ENCODE measurements around the gene WDFY3.

The WDFY3 gene

GRCh38 chr4:84901740-84902281 lies 64.7 kb downstream of the WDFY3 start:
- DNase-seq: no peak

- DNase-seq: no peak
Observed at GRCh38 chr4:84901173-84901572, 65.3 kb downstream of the WDFY3 start.

DNA sequence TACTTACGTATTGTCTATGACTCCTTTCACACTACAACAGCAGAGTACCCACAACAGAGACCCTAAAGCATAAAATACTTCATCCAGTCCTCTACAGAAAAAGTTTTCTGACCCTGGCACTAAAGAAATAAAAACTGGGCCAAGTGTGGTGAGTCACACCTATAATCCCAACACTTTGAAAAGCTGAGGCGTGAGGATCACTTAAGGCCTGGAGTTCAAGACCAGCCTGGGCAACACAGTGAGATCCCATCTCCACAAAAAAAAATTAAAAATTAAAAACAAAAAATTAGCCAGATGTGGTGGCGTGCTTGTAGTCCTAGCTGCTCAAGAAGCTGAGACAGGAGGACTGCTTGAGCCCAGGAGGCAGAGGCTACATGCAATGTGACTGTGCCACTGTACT lies 66.9 kb downstream of the WDFY3 start:
- no peak for DNase-seq

GRCh38 chr4:84897516-84897915 lies 69.0 kb downstream of the WDFY3 start:
- no peak for DNase-seq

GRCh38 chr4:84895283-84895682 lies 71.2 kb downstream of the WDFY3 start:
- DNase-seq: no peak

GRCh38 chr4:84894621-84895020 lies 71.9 kb downstream of the WDFY3 start:
- DNase-seq: no peak

DNA sequence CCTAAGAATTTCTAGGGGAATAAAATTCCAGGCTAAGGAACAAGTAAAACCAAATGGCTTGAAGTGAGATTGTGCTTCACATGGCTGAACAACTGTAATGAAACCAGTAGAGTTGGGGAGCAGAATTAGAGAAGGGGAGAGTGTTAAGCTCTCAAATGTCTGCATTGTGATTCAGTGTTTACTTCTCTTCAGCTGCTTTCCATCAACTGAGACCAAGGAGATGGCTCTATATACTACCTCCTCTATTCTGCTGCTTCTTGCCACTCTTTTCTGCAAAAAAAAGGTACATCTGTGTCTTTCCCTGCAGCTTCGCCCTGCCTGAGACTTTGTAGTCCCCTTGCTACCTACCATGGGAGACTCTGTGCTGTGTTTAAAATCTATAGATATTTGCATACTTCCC lies 73.5 kb downstream of the WDFY3 start:
- no peak for DNase-seq

GRCh38 chr4:84887824-84888223 lies 78.7 kb downstream of the WDFY3 start:
- no peak for DNase-seq

- DNase-seq: no peak
Observed at GRCh38 chr4:84879651-84880200, 86.8 kb downstream of the WDFY3 start.

DNA sequence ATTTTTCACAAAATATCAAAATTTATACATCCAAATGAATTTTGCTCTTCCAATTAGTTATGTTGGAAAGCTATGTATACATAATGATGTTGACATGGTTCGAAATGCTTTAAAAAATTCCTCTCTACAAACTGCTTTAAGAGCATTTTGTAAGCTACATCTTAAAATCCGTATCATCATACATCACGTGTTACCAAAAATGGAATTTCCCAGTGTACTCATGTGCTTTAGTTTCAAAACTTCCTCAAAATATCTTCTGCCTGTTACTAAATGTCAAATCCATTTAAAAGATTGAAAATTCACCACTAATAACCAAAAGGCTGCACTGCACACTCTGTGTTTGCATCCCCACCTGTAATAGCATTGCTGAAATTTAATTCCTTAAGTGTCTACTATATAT lies 87.9 kb downstream of the WDFY3 start:
- DNase-seq: no peak

GRCh38 chr4:84878090-84878489 lies 88.4 kb downstream of the WDFY3 start:
- DNase-seq: no peak

DNA sequence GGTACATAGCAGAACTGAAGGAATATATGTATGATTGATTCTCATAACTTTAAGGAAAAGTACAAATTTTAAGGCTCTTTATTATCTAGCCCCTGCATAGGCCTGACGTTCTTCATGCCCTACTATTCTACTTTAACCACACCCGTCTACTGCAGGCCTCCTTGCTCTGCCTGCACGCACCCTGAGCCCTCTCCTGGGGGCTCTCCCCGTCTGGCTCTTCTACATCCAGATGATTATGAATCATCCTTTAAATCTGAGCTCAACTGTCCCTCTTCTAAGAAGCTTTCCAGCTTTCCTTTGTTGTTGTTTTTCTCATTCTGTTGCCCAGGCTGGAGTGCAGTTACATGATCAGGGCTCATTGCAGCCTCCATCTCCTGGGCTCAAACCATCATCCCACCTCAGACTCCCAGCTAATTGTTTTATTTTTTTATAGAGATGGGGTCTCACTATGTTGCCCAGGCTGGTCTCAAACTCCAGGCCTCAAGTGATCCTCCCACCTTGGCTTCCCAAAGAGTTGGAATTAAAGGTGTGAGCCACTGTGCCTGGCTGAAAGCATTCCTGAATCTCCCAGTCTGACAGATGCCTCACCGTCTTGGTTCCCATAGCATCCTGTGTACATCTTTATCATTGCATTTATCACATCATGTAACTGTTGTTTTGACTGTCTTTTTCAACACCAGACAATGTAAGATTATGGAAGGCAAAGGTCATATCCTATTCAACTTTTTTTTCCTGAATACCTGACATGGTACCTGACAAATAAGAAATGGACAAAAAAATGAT lies 89.2 kb downstream of the WDFY3 start:
- DNase-seq: no peak

DNA sequence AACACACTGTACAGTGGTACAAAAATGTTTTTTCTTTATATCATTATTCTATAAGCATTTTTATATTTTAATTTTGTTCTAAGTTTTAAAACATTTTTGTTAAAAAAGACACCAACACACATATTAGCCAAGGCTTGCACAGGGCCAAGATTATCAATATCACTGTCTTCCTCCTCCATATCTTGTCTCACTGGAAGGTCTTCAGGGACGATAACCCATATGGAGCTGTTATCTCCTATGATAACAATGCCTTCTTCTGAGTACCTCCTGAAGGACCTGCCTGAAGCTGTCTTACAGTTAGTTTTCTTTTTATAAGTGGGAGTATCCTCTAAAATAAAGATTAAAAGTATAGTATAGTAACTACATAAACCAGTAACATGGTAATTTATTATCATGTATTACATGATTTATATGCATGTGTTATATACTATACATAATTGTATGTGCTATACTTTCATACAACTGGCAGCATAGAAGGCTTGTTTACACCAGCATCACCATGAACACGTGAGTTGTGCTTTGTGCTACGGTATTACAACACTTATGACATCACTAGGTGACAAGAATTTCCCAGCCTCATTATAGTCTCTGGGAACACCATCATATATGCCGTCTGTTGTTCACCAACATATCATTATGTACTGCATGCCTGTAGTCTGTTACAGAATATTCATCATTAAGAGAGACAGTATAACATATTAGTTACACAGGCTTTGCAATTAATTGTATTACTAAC lies 90.7 kb downstream of the WDFY3 start:
- no peak for DNase-seq

DNA sequence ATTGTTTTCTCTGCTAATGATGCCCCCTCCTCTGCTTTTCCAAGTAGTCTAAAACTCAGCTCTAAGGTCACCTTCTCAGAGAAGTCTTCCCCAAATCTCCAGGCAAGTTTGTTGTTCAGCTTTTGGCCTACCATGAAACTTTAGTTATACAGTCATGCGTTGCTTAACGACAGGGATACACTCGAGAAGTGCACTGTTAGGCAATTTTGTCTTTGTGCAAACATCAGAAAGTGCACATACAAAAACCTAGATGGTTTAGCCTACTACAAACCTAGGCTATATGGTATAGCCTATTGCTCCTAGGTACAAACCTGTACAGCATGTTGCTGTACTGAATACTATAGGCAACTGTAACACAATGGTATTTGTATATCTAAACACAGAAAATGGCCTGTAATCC lies 91.9 kb downstream of the WDFY3 start:
- no peak for DNase-seq

- DNase-seq: no peak
Observed at GRCh38 chr4:84870398-84871163, 95.9 kb downstream of the WDFY3 start.

DNA sequence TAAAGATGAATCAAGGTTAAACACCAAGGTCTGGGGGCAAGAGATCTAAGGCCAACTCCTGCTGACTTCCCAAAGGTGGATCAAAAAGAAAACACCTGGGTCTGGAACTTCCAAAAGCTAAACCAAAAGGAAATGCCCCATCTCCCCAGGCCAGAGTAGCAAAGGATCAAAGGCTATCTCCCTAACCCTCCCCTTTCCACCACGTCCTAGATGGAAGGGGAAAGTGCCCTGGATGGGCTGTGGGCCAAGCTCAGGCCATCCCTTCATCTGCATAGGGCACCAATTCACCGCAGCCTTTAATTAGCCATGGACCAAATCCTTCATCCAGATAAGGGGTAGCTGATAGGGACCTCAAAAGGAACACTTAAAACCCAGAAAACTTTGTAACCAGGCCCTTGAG lies 100.2 kb downstream of the WDFY3 start:
- no peak for DNase-seq

DNA sequence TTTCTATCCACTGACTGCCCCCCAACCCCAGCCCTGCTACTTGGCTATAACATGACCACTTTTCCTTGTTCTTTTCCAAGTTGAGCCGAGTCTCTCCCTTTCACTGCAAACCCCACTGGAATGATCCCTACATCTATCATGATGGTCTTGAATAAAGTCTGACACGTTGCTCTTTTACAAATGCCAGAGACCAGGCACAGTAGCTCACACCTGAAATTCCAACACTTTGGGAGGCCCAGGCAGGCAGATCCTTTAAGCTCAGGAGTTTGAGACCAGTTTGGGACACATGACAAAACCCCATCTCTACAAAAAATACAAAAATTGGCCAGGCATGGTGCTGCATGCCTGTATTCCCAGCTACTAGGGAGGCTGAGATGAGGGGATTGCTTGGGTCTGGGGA lies 100.9 kb downstream of the WDFY3 start:
- no peak for DNase-seq

DNA sequence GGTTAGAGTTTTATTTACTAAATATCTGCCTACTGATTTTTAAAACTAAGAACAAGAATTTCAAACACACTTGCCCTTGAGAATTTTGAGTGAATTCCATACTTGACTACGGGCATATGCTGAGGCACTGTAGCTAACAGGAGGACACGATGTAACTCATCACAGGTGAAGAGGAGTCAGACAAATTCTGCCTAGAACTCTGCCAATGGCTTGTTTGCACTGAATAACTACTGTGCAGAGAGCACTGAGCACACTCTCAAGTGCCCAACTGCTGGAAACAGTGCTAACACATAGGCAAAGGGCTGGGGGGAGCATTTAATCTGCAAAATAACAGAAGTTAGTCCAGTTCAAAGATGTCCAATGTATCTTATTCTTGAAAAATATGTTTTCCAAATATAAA lies 104.4 kb downstream of the WDFY3 start:
- no peak for DNase-seq

DNA sequence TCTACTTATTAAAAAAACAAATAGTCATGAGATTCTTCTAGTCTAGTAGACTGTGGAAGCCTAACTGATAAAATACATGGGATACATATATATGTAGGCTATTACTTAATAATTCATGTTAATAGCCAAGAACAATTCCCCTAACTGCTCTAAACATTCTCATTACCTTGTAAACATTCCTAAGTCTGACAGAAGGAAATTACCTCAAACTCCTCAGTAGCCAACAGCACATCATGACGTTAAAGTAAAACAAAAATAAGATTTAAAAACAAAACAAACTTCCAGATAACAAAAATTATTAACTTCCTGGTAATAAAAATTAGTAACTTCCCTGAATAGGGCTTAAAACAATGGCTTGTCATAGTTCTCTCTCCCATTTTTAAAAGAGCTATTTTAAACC lies 109.2 kb downstream of the WDFY3 start:
- no peak for DNase-seq

DNA sequence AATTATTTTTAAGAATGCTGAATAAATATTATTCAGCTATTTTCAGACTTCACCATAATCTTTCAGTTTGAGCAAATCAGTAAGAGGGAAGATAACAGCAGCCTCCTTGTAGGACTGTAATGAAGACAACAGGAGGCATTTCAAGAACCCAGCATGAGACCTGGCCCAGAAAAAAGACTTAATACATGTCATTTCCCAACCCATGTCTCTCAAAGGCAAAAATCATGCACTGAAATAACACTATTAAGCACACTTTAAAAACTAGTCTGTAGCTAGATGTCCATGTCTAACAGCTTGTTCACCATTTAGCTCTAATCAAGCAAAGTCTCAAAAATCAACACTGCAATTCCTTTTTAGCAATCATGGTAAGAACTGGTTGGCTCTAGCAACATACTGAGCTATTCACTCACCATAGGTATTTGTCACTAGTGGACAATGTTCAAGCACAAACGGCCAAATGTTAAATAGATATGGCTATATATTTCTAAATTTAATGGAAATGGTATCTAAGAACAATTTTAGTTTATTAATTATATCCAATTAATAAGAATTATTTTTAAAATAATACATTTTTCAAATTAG lies 109.9 kb downstream of the WDFY3 start:
- no peak for DNase-seq

- no peak for DNase-seq
Observed at GRCh38 chr4:84855774-84856173, 110.7 kb downstream of the WDFY3 start.

DNA sequence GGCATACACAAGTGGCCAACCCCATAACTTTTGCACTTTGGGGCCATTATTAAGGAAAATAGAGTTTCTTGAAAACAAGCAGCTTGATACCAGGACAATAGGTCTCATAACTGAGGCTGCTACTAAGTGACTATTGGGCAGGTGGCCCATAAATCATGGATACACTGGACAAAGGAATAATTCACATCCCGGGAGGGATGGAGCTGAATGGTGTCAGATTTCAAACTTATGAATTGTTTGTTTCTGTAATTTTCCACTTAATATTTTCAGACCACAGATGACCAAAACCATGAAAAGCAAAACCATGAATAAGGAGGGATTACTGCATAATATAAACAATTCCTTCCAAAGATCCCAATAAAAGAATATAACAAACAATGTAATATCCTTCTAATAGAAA lies 114.4 kb downstream of the WDFY3 start:
- no peak for DNase-seq
